PC-3 (cell line): ENCODE data around the gene TYW1.

Source experiments
- CTCF ChIP-seq: fragments of 300-600 bp; sonication (generic); conservative IDR thresholded peaks from 2 replicates; pipeline ENCODE4 v1.5.1; 2017; ENCODE audit warnings: antibody characterized with exemption, low read depth, mild to moderate bottlenecking, low read length
- EZH2 ChIP-seq: fragments of 300-600 bp; sonication (generic); IDR thresholded peaks from one replicate; pipeline ENCODE4 v1.6.1; 2017; ENCODE audit warnings: antibody characterized with exemption, mild to moderate bottlenecking, low read length; ENCODE audit not compliant: unreplicated experiment

- TF ChIP-seq CTCF (no peak), EZH2 (no peak)
These were observed 48.0 kb upstream of the TYW1 start for GRCh38 chr7:66948480-66949109.
